Colonic mucosa (tissue), 4 donors: ENCODE results near the gene CDR2. TPM values are rescaled to one million over a fixed set of nuclear protein-coding genes. Genes with fewer than 3 reads are reported as not detected.

Source experiments
- DNase-seq: peaks from one replicate; pipeline ENCODE4 v3.0.0-alpha.2; 2020
- H3K27ac ChIP-seq: fragments of 200-600 bp; one replicate; pipeline ENCODE4 v1.8.0; 2021
- H3K27me3 ChIP-seq: fragments of 200-600 bp; one replicate; pipeline ENCODE4 v1.8.0; 2021
- H3K36me3 ChIP-seq: fragments of 200-600 bp; one replicate; pipeline ENCODE4 v1.8.0; 2021
- H3K4me1 ChIP-seq: fragments of 200-600 bp; one replicate; pipeline ENCODE4 v1.8.0; 2021; ENCODE audit warnings: mild to moderate bottlenecking
- H3K4me3 ChIP-seq: fragments of 200-600 bp; one replicate; pipeline ENCODE4 v1.8.0; 2021
- H3K9ac ChIP-seq, 2 donors: one replicate each; pipeline ENCODE4 v1.7.0; 2013; ENCODE audit warnings: control low read depth in 2 of 2, low read depth in 2 of 2, low read length in 2 of 2
- H3K9me3 ChIP-seq: fragments of 200-600 bp; one replicate; pipeline ENCODE4 v1.8.0; 2021
- intact Hi-C: fragments of 100-400 bp; cut with DNase I; formaldehyde crosslinking; loops from one replicate; pipeline ENCODE4 v1.14.1; 2022
- total RNA-seq, 2 donors: library from RNA; stranded (reverse); fragmentation: NEBNext Ultra II Directional in 1 of 2; extraction: Animal tissue kit (Norgen Biotek cat#: 25700) in 1 of 2; gene quantifications; one replicate each; pipeline ENCODE4 v1.2.1, GENCODE V29; 2021
- TF ChIP-seq, protein P1 (sequence below): fragments of 200-600 bp; IDR thresholded peaks from one replicate; pipeline ENCODE4 v1.8.0; 2022; ENCODE audit warnings: antibody characterized with exemption, mild to moderate bottlenecking
- donor health status: healthy.
- donor health status: DM: no; HTN: no; CAD: no.
- donor health status: DM: no; HTN: no; CAD: no.

CDR2 gene
- total RNA-seq, 2 donors from 2014 or later: 24.0 to 31.5 TPM

DNA sequence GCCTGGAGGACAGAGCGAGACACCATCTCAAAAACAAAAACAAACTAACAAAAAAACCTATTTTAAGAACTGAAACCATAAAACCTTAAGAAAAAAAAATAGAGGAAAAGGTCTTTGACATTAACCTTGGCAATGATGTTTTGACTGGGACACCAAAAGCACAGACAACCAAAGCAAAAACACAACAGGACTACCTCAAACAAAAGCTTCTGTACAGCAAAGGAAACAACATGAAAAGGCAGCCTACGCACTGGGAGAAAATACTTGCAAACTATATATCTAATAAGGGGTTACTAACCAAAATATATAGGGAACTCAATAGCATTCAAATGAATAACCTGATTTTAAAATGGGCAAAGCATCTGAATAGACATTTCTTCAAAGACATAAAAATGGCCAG, 32.3 kb downstream of the CDR2 start:
- no peak for DNase-seq
- peaks cover 3% of the 10 kb centered on the region for H3K36me3 ChIP-seq
- intact Hi-C loops: no loop called here

DNA sequence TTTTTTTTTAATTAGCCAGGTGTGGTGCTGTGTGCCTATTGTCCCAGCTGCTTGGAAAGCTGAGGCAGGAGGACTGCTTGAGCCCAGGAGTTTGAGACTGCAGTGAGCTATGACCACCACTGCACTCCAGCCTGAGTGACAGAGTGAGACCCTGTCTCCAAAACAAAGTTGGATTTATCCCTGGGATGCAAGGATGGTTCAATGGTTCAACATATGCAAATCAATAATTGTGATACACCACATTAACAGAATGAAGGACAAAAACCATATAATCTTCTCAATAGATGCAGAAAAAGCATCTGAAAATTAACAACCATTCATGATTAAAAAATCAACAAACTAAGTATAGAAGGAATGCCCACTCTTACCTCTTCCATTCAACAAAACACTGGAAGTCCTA, 33.5 kb downstream of the CDR2 start:
- H3K4me1 ChIP-seq: no peaks in the 10 kb centered on the region
- H3K27me3 ChIP-seq: no peaks in the 10 kb centered on the region
- H3K9me3 ChIP-seq: no peaks in the 10 kb centered on the region
- H3K4me3 ChIP-seq: no peak overlapping the region
- DNase-seq: no peak
- intact Hi-C loops: no loop called here
- no peak overlapping the region for H3K27ac ChIP-seq
- H3K36me3 ChIP-seq: no peaks in the 10 kb centered on the region
- no peak overlapping the region for H3K9ac ChIP-seq
- TF ChIP-seq, protein P1, sequence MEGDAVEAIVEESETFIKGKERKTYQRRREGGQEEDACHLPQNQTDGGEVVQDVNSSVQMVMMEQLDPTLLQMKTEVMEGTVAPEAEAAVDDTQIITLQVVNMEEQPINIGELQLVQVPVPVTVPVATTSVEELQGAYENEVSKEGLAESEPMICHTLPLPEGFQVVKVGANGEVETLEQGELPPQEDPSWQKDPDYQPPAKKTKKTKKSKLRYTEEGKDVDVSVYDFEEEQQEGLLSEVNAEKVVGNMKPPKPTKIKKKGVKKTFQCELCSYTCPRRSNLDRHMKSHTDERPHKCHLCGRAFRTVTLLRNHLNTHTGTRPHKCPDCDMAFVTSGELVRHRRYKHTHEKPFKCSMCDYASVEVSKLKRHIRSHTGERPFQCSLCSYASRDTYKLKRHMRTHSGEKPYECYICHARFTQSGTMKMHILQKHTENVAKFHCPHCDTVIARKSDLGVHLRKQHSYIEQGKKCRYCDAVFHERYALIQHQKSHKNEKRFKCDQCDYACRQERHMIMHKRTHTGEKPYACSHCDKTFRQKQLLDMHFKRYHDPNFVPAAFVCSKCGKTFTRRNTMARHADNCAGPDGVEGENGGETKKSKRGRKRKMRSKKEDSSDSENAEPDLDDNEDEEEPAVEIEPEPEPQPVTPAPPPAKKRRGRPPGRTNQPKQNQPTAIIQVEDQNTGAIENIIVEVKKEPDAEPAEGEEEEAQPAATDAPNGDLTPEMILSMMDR: no peak

More for the DNA sequence above, 32.3 kb downstream of the CDR2 start:
- TF ChIP-seq, protein P1: no peak
- Histone ChIP-seq H3K4me3 (no peak overlapping the region), H3K9me3 (no peaks in the 10 kb centered on the region), H3K9ac (no peak overlapping the region), H3K4me1 (no peaks in the 10 kb centered on the region), H3K27me3 (no peaks in the 10 kb centered on the region), H3K27ac (no peak overlapping the region)

DNA sequence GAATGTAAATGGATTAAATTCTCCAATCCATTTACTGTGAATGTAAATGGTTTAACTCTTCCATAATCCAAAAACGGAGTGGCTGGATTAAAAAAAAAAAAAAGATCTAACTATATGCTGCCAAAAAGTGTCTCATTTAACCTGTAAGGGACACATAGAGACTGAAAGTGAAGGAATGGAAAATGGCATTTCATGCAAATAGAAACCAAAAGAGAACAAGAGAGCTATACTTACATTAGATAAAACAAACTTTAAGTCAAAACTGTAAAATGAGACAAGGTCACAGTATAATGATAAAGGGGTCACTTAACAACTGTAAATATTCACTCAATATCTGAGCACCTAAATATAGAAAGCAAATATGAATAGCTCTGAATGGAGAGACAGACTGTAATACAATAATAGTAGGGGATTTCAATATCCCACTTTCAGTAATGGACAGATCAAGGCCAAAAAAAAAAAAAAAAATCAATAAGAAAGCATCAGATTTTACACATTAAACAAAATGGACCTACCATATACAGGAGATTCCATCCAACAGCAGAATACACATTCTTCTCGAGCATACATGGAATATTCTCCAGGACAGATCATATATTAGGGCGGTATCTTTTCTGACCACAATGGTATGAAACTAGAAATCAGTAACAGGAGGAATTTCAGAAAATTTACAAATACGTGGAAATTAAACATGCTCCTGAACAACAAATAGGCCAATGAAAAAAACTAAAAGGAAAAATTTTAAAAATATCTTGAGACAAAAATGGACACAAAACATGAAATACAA, 36.4 kb downstream of the CDR2 start:
- H3K4me1 ChIP-seq: no peaks in the 10 kb centered on the region
- intact Hi-C loops: no loop called here
- TF ChIP-seq, protein P1: no peak
- no peak overlapping the region for H3K9ac ChIP-seq
- no peak overlapping the region for H3K27ac ChIP-seq
- H3K27me3 ChIP-seq: no peaks in the 10 kb centered on the region
- no peak overlapping the region for H3K4me3 ChIP-seq
- H3K36me3 ChIP-seq: no peaks in the 10 kb centered on the region
- no peaks in the 10 kb centered on the region for H3K9me3 ChIP-seq
- DNase-seq: no peak

DNA sequence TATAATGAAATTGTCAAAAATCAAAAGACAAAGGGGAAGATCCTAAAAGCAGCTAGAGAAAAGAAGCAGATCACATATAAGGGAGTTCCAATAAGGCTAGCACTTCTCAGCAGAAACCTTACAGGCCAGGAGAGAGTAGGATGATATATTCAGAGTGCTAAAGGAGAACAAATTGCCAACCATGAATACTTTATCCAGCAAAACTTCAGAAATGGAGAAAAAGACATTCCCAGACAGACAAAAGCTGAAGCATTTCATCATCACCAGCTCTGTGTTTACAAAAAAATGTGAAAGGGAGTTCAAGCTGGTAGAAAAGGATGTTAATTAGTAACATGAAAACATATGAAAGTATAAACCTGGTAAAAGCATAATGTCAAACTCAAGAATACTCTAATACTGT, 37.4 kb downstream of the CDR2 start:
- Histone ChIP-seq H3K9ac (no peak overlapping the region), H3K27ac (no peak overlapping the region), H3K36me3 (no peaks in the 10 kb centered on the region), H3K4me3 (no peak overlapping the region), H3K4me1 (no peaks in the 10 kb centered on the region), H3K9me3 (no peaks in the 10 kb centered on the region), H3K27me3 (no peaks in the 10 kb centered on the region)
- TF ChIP-seq, protein P1: no peak
- intact Hi-C loops: no loop called here
- DNase-seq: no peak

DNA sequence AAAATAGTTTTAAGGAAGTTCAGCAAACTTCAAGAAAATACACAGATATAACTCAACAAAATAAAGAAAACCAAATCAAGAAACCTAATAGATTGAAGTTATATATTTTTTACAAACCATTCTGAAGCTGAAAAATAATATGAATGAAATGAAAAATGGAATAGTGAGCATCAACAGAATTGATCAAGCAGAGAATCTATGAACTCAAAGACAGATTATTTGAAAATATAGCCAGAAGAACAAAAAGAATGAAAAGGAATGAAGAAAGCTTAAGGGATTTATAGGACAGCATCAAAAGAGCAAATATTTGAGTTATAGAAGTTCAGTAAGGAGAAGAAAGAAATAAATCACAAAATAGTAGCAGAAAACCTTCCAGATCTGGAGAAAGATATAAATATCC, 37.8 kb downstream of the CDR2 start:
- Histone ChIP-seq H3K27me3 (no peaks in the 10 kb centered on the region), H3K4me1 (no peaks in the 10 kb centered on the region), H3K36me3 (no peaks in the 10 kb centered on the region), H3K9ac (no peak overlapping the region), H3K4me3 (no peak overlapping the region), H3K27ac (no peak overlapping the region), H3K9me3 (no peaks in the 10 kb centered on the region)
- DNase-seq: no peak
- TF ChIP-seq, protein P1: no peak
- intact Hi-C loops: no loop called here
